Trophoblast cell (in vitro differentiated cells and primary cell): Measurements from ENCODE around the gene EIF4EBP3.

Source experiments
- DNase-seq, 2 donors: peaks; one replicate each; pipeline ENCODE4 v3.0.0-alpha.2; 2016
- H2AFZ ChIP-seq: 2 replicates; pipeline ENCODE4 v1.6.1; 2013; ENCODE audit warnings: low read length, moderate library complexity, mild to moderate bottlenecking; ENCODE audit not compliant: insufficient read depth, poor library complexity
- H2AK5ac ChIP-seq: 2 replicates; pipeline ENCODE4 v1.6.1; 2013; ENCODE audit warnings: mild to moderate bottlenecking, low read length
- H2BK120ac ChIP-seq: 2 replicates; pipeline ENCODE4 v1.6.1; 2013; ENCODE audit warnings: low read length, mild to moderate bottlenecking, moderate library complexity; ENCODE audit not compliant: insufficient read depth, poor library complexity
- H2BK12ac ChIP-seq: 2 replicates; pipeline ENCODE4 v1.6.1; 2013; ENCODE audit warnings: mild to moderate bottlenecking, low read length, moderate library complexity
- H2BK5ac ChIP-seq: 2 replicates; pipeline ENCODE4 v1.6.1; 2013; ENCODE audit warnings: low read length, low read depth, moderate library complexity, mild to moderate bottlenecking; ENCODE audit not compliant: poor library complexity
- H3K14ac ChIP-seq: 2 replicates; pipeline ENCODE4 v1.6.1; 2013; ENCODE audit warnings: mild to moderate bottlenecking, low read length
- H3K18ac ChIP-seq: 2 replicates; pipeline ENCODE4 v1.6.1; 2013; ENCODE audit warnings: mild to moderate bottlenecking, low read length
- H3K23ac ChIP-seq: 2 replicates; pipeline ENCODE4 v1.6.1; 2013; ENCODE audit warnings: low read length
- H3K27ac ChIP-seq: 2 replicates; pipeline ENCODE4 v1.5.1; 2013; ENCODE audit warnings: low read depth, mild to moderate bottlenecking, inconsistent platforms, low read length, moderate library complexity
- H3K27me3 ChIP-seq: 2 replicates; pipeline ENCODE4 v1.6.1; 2013; ENCODE audit warnings: inconsistent platforms, mild to moderate bottlenecking, low read length, moderate library complexity; ENCODE audit not compliant: insufficient read depth
- H3K36me3 ChIP-seq, 2 experiments: 1 replicate in 1 of 2; 2 replicates in 1 of 2; pipeline ENCODE4 v1.6.1; 2013; ENCODE audit warnings: low read length in 2 of 2, mild to moderate bottlenecking in 2 of 2, moderate library complexity in 1 of 2; ENCODE audit not compliant: insufficient read depth in 2 of 2, control insufficient read depth in 1 of 2
- H3K4ac ChIP-seq: 2 replicates; pipeline ENCODE4 v1.6.1; 2013; ENCODE audit warnings: low read depth, mild to moderate bottlenecking, low read length, moderate library complexity
- H3K4me1 ChIP-seq, 2 experiments: 1 replicate in 1 of 2; 2 replicates in 1 of 2; pipeline ENCODE4 v1.6.1; 2013; ENCODE audit warnings: low read length in 2 of 2, mild to moderate bottlenecking in 2 of 2, moderate library complexity in 1 of 2; ENCODE audit not compliant: insufficient read depth in 2 of 2, control insufficient read depth in 1 of 2
- H3K4me2 ChIP-seq: 2 replicates; pipeline ENCODE4 v1.6.1; 2013; ENCODE audit warnings: inconsistent platforms, mild to moderate bottlenecking, low read length, moderate library complexity
- H3K4me3 ChIP-seq: 2 replicates; pipeline ENCODE4 v1.5.1; 2013; ENCODE audit warnings: mild to moderate bottlenecking, low read depth, low read length, inconsistent platforms
- H3K79me1 ChIP-seq: one replicate; pipeline ENCODE4 v1.6.1; 2013; ENCODE audit warnings: low read length
- H3K79me2 ChIP-seq: 2 replicates; pipeline ENCODE4 v1.6.1; 2013; ENCODE audit warnings: low read length, mild to moderate bottlenecking; ENCODE audit not compliant: control insufficient read depth, insufficient read depth, poor library complexity
- H3K9ac ChIP-seq: 2 replicates; pipeline ENCODE4 v1.6.1; 2013; ENCODE audit warnings: mild to moderate bottlenecking, low read length
- H3K9me3 ChIP-seq: 2 replicates; pipeline ENCODE4 v1.6.1; 2013; ENCODE audit warnings: low read depth, mild to moderate bottlenecking, control low read depth, inconsistent platforms, low read length; ENCODE audit not compliant: insufficient read depth
- H4K12ac ChIP-seq: 2 replicates; pipeline ENCODE4 v1.6.1; 2013; ENCODE audit warnings: low read depth, mild to moderate bottlenecking, low read length, moderate library complexity
- H4K8ac ChIP-seq: 2 replicates; pipeline ENCODE4 v1.6.1; 2013; ENCODE audit warnings: low read depth, mild to moderate bottlenecking, low read length, moderate library complexity
- H4K91ac ChIP-seq: one replicate; pipeline ENCODE4 v1.6.1; 2013; ENCODE audit warnings: low read depth, mild to moderate bottlenecking, low read length, moderate library complexity
- WGBS: extraction: QIAGEN DNeasy Blood & Tissue Kit; methylation state at CpG from one replicate; pipeline ENCODE4 v1.1.7; 2013; ENCODE audit warnings: missing lambda C conversion rate; ENCODE audit not compliant: insufficient read length, insufficient coverage; ENCODE audit errors: extremely low coverage; 5-methylcytosine and 5-hydroxymethylcytosine counted together

The EIF4EBP3 gene

GRCh38 chr5:140542972-140543371, 4.5 kb upstream of the EIF4EBP3 start:
- H2BK120ac ChIP-seq: no peak overlapping the region
- peaks cover 8 to 18% of the 10 kb centered on the region in 2 experiments for H3K36me3 ChIP-seq
- no peaks in the 10 kb centered on the region for H3K79me2 ChIP-seq
- no peak overlapping the region for H3K27ac ChIP-seq
- no peak overlapping the region for H3K14ac ChIP-seq
- no peaks in the 10 kb centered on the region for H3K79me1 ChIP-seq
- H4K8ac ChIP-seq: no peak overlapping the region
- H2BK12ac ChIP-seq: no peak overlapping the region
- no peak overlapping the region for H2AK5ac ChIP-seq
- no peak for DNase-seq
- peaks cover 7 to 12% of the 10 kb centered on the region in 2 experiments for H3K4me1 ChIP-seq
- H2BK5ac ChIP-seq: no peak overlapping the region
- no peaks in the 10 kb centered on the region for H3K9me3 ChIP-seq
- no peak overlapping the region for H3K9ac ChIP-seq
- WGBS: no CpG with 5 or more reads among the region's 5 CpGs
- no peak overlapping the region for H4K91ac ChIP-seq
- H3K23ac ChIP-seq: no peak overlapping the region
- H2AFZ ChIP-seq: no peak overlapping the region
- no peak overlapping the region for H3K4me3 ChIP-seq
- H3K18ac ChIP-seq: no peak overlapping the region
- no peak overlapping the region for H4K12ac ChIP-seq
- no peaks in the 10 kb centered on the region for H3K27me3 ChIP-seq
- no peak overlapping the region for H3K4ac ChIP-seq
- H3K4me2 ChIP-seq: no peak overlapping the region

- Histone ChIP-seq H3K79me2 (no peaks in the 10 kb centered on the region), H3K14ac (no peak overlapping the region), H2BK12ac (no peak overlapping the region), H3K23ac (no peak overlapping the region), H2BK5ac (no peak overlapping the region), H4K12ac (no peak overlapping the region), H3K9ac (no peak overlapping the region), H3K4me1 (peaks cover 10 to 16% of the 10 kb centered on the region in 2 experiments), H3K4me3 (no peak overlapping the region), H2AFZ (no peak overlapping the region), H3K18ac (no peak overlapping the region), H3K27ac (no peak overlapping the region), H3K36me3 (peaks cover 14 to 26% of the 10 kb centered on the region in 2 experiments), H4K91ac (no peak overlapping the region), H2BK120ac (no peak overlapping the region), H3K27me3 (no peaks in the 10 kb centered on the region), H3K9me3 (no peaks in the 10 kb centered on the region), H4K8ac (no peak overlapping the region), H3K4me2 (no peak overlapping the region), H2AK5ac (no peak overlapping the region), H3K4ac (no peak overlapping the region), H3K79me1 (no peaks in the 10 kb centered on the region)
- WGBS: no CpG with 5 or more reads among the region's 7 CpGs
- no peak for DNase-seq
Measured at GRCh38 chr5:140544986-140545385, 2.5 kb upstream of the EIF4EBP3 start.

DNA sequence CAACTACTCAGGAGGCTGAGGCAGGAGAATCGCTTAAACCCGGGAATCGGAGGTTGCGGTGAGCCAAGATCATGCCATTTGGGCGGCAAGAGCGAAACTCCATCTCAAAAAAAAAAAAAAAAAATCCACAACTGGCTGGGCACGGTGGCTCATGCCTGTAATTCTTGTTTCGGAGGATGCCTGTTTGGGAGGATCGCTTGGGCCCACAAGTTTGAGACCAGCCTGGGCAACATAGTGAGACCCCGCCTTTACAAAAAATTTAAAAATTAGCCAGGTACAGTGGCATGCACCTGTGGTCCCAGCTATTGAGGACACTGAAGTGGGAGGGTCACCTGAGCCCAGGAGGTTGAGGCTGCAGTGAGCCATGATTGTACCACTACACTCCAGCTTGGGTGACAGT, 1.9 kb upstream of the EIF4EBP3 start:
- peaks cover 19 to 33% of the 10 kb centered on the region in 2 experiments for H3K36me3 ChIP-seq
- no peak overlapping the region for H4K12ac ChIP-seq
- H3K23ac ChIP-seq: no peak overlapping the region
- no peak overlapping the region for H2BK120ac ChIP-seq
- H3K27ac ChIP-seq: no peak overlapping the region
- WGBS: no CpG with 5 or more reads among the region's 10 CpGs
- H2BK5ac ChIP-seq: no peak overlapping the region
- no peak overlapping the region for H2AK5ac ChIP-seq
- H2AFZ ChIP-seq: no peak overlapping the region
- H3K4ac ChIP-seq: no peak overlapping the region
- H3K4me2 ChIP-seq: no peak overlapping the region
- no peak overlapping the region for H3K18ac ChIP-seq
- H2BK12ac ChIP-seq: no peak overlapping the region
- no peak overlapping the region for H4K8ac ChIP-seq
- H3K4me1 ChIP-seq: peaks cover 10 to 16% of the 10 kb centered on the region in 2 experiments
- H3K9ac ChIP-seq: no peak overlapping the region
- H3K9me3 ChIP-seq: no peaks in the 10 kb centered on the region
- DNase-seq: no peak
- no peaks in the 10 kb centered on the region for H3K27me3 ChIP-seq
- H3K79me1 ChIP-seq: no peaks in the 10 kb centered on the region
- no peak overlapping the region for H4K91ac ChIP-seq
- H3K79me2 ChIP-seq: no peaks in the 10 kb centered on the region
- no peak overlapping the region for H3K14ac ChIP-seq
- no peak overlapping the region for H3K4me3 ChIP-seq

GRCh38 chr5:140546851-140547507, 483 bp upstream of the EIF4EBP3 start:
- Histone ChIP-seq H3K27ac (no peak overlapping the region), H3K9ac (no peak overlapping the region), H3K79me1 (no peaks in the 10 kb centered on the region), H3K14ac (no peak overlapping the region), H2AFZ (no peak overlapping the region), H3K4me2 (peak overlapping the region; percentile 94), H3K23ac (no peak overlapping the region), H4K91ac (no peak overlapping the region), H4K8ac (no peak overlapping the region), H2BK12ac (no peak overlapping the region), H3K4me1 (peaks cover 10 to 16% of the 10 kb centered on the region in 2 experiments), H3K79me2 (no peaks in the 10 kb centered on the region), H2BK120ac (no peak overlapping the region), H2AK5ac (no peak overlapping the region), H3K36me3 (peaks cover 26 to 37% of the 10 kb centered on the region in 2 experiments), H3K27me3 (no peaks in the 10 kb centered on the region), H3K9me3 (no peaks in the 10 kb centered on the region), H3K4me3 (no peak overlapping the region), H2BK5ac (no peak overlapping the region), H4K12ac (no peak overlapping the region), H3K18ac (no peak overlapping the region), H3K4ac (no peak overlapping the region)
- WGBS: no CpG with 5 or more reads among the region's 13 CpGs
- peak; percentile 43 to 56 for DNase-seq
